GM12892 (cell line): Measurements from ENCODE around the gene WWOX.

Experiments
- DNase-seq: peaks from one replicate; pipeline ENCODE4 v3.0.0; 2011; ENCODE audit not compliant: insufficient read length
- FAIRE-seq: peaks from 2 replicates; lab custom pipeline; 2011; peaks lifted over from hg19 to GRCh38; lab: Jason Lieb, UNC
- POLR2A ChIP-seq: IDR thresholded peaks from 2 replicates; pipeline ENCODE4 v1.6.1; 2011; ENCODE audit warnings: low read depth, low read length, control low read depth
- POLR2AphosphoS5 ChIP-seq: IDR thresholded peaks from 2 replicates; pipeline ENCODE4 v1.6.1; 2011; ENCODE audit warnings: low read depth, low read length, control low read depth
- TAF1 ChIP-seq: IDR thresholded peaks from 2 replicates; pipeline ENCODE4 v1.6.1; 2011; ENCODE audit warnings: low read depth, mild to moderate bottlenecking, control low read depth, low read length, borderline replicate concordance

Gene WWOX

DNA sequence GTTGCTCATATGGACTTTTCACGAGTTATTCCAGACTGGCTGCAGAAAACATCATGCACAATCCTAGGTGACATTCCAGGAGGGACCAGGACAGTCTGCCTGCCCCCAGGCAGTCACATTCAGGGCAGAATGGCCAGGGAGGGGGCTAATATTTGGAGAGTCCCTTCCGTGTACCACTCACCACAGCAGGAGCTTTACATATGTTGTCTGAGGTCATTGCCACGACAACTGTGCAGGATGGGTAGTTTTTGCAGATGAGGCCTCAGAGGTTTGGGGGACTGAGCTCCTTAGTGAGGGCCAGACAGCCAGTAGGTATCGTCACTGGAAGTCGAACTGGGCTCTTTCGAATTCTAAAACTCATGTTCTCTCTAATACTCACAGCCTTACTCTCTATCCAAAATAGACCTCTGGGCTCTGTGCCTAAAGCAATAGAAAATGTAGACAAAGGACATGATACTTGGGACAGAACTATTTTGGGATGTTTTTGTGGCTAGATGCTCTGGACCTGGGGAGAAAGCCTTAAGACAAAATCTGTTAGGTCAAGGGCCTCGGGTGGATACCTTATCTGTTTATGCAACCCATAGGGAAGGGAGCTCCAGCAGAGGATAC lies 1162.6 kb downstream of the WWOX start:
- DNase-seq (no peak), FAIRE-seq (no peak)
- TF ChIP-seq POLR2A: no peak
- no peak for TF ChIP-seq POLR2AphosphoS5
- TF ChIP-seq TAF1: no peak
